SK-MEL-5 (cell line): ENCODE measurements around the gene PGBD5. TPM values are rescaled to one million over a fixed set of nuclear protein-coding genes. Genes with fewer than 3 reads are reported as not detected.

Experiments
- DNase-seq: peaks from one replicate; pipeline ENCODE4 v3.0.0-alpha.2; 2016; ENCODE audit warnings: low read depth, low spot score
- in situ Hi-C: cut with HindIII; loops from 2 replicates; pipeline ENCODE4 v1.10.0; 2016; ENCODE audit warnings: low sequenced_read_pairs, high pct_unique_total_duplicates, low pct_unique_long_range_greater_than_20kb
- total RNA-seq: library from RNA; depleted of rRNA; stranded (reverse); fragments of >200 nt; shearing (Covaris generic); gene quantifications from 2 replicates; pipeline ENCODE4 v1.2.3, GENCODE V29; 2014; rRNA removed

The PGBD5 gene
- total RNA-seq, 1 experiment from 2014 or later: 0.61 TPM

- no peak for DNase-seq
- in situ Hi-C loops: no loop called here
These were observed 155.4 kb downstream of the PGBD5 start for GRCh38 chr1:230270559-230271281.

GRCh38 chr1:230270185-230270558, 156.0 kb downstream of the PGBD5 start:
- in situ Hi-C loops: no loop called here
- DNase-seq: no peak

- DNase-seq: peak; percentile 81
- in situ Hi-C loops: no loop called here
These were observed 157.6 kb downstream of the PGBD5 start for GRCh38 chr1:230268371-230269170.

GRCh38 chr1:230267338-230268065, 158.6 kb downstream of the PGBD5 start:
- DNase-seq: no peak

GRCh38 chr1:230266456-230266855, 159.7 kb downstream of the PGBD5 start:
- in situ Hi-C loops: no loop called here

More at GRCh38 chr1:230267338-230268065, 158.6 kb downstream of the PGBD5 start:
- in situ Hi-C loops: no loop called here

GRCh38 chr1:230265200-230266115, 160.7 kb downstream of the PGBD5 start:
- DNase-seq: no peak
- in situ Hi-C loops: no loop called here

More at GRCh38 chr1:230266456-230266855, 159.7 kb downstream of the PGBD5 start:
- DNase-seq: no peak

Other genes starting within 250 kb of the PGBD5 start
- gene COG2, start 216.1 kb upstream of the PGBD5 start, total RNA-seq: 29.9 and 35.4 TPM in 2 replicates